ENCODE data around the gene HCCS. TPM values are rescaled to one million over a fixed set of nuclear protein-coding genes. Genes with fewer than 3 reads are reported as not detected.

HCCS gene
- total and polyA plus RNA-seq, 2 donors, result 15.3 to 15.7 TPM

DNA sequence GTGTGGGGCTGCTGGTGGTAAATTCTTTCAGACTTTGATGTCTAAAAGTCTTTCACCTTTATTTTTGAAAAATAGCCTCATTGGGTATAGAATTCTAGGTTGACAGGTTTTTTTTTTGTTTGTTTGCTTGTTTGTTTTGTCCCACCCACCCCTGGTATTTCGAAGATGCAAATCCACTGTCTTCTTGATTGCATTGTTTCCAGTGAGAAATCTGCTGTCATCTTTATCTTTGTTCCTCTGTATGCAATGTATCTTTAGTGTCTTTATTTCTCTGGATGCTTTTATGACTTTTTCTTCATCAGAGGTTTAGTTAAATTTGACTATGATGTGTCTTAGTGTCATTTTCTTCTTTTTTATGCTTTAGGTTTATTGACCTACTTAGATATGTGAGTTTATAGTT, 21.3 kb upstream of the HCCS start:
- Histone ChIP-seq H3K4me1 (ENCODE audit: control insufficient read depth in 2 of 2, insufficient read depth in 2 of 2, low read length in 2 of 2) (no peaks in the 10 kb centered on the region), H3K27ac (ENCODE audit: low read depth in 1 of 2, low read length in 1 of 2) (no peak overlapping the region), H3K27me3 (ENCODE audit: control insufficient read depth in 2 of 2, insufficient read depth in 1 of 2, low read length in 1 of 2) (no peaks in the 10 kb centered on the region), H3K9me3 (ENCODE audit: control insufficient read depth in 2 of 2, insufficient read depth in 1 of 2, low read length in 1 of 2) (no peaks in the 10 kb centered on the region), H3K36me3 (ENCODE audit: control insufficient read depth in 2 of 2, insufficient read depth in 2 of 2, low read length in 1 of 2) (no peaks in the 10 kb centered on the region), H3K4me3 (ENCODE audit: low read length in 2 of 2) (no peak overlapping the region)
- no peak for DNase-seq (ENCODE audit: low read depth in 6 of 9, low spot score in 9 of 9)
- WGBS, result 89% methylated on average over 1 of the region's 1 CpG

DNA sequence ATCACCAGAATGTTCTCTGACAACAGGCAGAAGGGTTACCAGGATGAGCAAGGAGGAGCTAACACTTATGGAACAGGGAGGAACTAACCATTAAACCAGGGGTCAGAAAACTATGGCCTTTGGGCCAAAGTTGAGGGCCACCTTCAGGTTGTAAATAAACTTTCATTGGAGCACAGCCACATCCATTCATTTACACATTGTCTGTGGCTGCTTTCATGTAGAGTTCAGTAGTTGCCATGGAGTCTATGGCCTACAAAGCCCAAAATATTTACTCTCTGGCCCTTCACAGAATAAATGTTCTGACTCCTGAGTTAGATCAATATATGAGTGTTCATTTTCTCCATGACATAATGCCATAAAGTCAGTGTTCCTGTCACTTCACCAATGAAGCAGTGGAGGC, 13.2 kb upstream of the HCCS start:
- H3K4me3 ChIP-seq (ENCODE audit: low read length in 2 of 2), result no peak overlapping the region
- H3K4me1 ChIP-seq (ENCODE audit: control insufficient read depth in 2 of 2, insufficient read depth in 2 of 2, low read length in 2 of 2), result no peaks in the 10 kb centered on the region
- no peaks in the 10 kb centered on the region for H3K27me3 ChIP-seq (ENCODE audit: control insufficient read depth in 2 of 2, insufficient read depth in 1 of 2, low read length in 1 of 2)
- H3K36me3 ChIP-seq (ENCODE audit: control insufficient read depth in 2 of 2, insufficient read depth in 2 of 2, low read length in 1 of 2), result no peaks in the 10 kb centered on the region
- H3K27ac ChIP-seq (ENCODE audit: low read depth in 1 of 2, low read length in 1 of 2), result no peak overlapping the region
- H3K9me3 ChIP-seq (ENCODE audit: control insufficient read depth in 2 of 2, insufficient read depth in 1 of 2, low read length in 1 of 2), result no peaks in the 10 kb centered on the region
- no peak for DNase-seq (ENCODE audit: low read depth in 6 of 9, low spot score in 9 of 9)

DNA sequence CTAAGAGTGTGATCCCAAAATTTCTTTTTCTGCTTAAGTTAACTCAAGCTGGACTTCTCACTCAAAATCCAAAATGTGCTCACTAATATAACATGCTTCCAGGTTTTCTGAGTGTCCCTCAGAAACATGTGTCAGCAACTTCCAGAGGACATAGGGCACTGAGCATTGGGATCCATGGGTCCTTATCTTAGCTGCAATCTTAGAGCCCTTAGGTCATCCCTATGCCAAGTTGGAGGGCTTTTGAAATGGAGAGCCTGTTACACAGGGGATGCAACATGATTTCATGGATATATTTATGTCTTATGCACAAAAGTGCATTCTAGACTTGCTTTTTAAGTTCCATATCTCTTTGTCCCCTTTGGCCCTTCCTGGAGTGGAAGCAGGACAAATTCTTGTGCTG, 11.7 kb upstream of the HCCS start:
- no peaks in the 10 kb centered on the region for H3K27me3 ChIP-seq (ENCODE audit: control insufficient read depth in 2 of 2, insufficient read depth in 1 of 2, low read length in 1 of 2)
- no peak for DNase-seq (ENCODE audit: low read depth in 6 of 9, low spot score in 9 of 9)
- no peaks in the 10 kb centered on the region for H3K36me3 ChIP-seq (ENCODE audit: control insufficient read depth in 2 of 2, insufficient read depth in 2 of 2, low read length in 1 of 2)
- no peak overlapping the region for H3K27ac ChIP-seq (ENCODE audit: low read depth in 1 of 2, low read length in 1 of 2)
- no peak overlapping the region for H3K4me3 ChIP-seq (ENCODE audit: low read length in 2 of 2)
- H3K9me3 ChIP-seq (ENCODE audit: control insufficient read depth in 2 of 2, insufficient read depth in 1 of 2, low read length in 1 of 2), result no peaks in the 10 kb centered on the region
- H3K4me1 ChIP-seq (ENCODE audit: control insufficient read depth in 2 of 2, insufficient read depth in 2 of 2, low read length in 2 of 2), result no peaks in the 10 kb centered on the region

DNA sequence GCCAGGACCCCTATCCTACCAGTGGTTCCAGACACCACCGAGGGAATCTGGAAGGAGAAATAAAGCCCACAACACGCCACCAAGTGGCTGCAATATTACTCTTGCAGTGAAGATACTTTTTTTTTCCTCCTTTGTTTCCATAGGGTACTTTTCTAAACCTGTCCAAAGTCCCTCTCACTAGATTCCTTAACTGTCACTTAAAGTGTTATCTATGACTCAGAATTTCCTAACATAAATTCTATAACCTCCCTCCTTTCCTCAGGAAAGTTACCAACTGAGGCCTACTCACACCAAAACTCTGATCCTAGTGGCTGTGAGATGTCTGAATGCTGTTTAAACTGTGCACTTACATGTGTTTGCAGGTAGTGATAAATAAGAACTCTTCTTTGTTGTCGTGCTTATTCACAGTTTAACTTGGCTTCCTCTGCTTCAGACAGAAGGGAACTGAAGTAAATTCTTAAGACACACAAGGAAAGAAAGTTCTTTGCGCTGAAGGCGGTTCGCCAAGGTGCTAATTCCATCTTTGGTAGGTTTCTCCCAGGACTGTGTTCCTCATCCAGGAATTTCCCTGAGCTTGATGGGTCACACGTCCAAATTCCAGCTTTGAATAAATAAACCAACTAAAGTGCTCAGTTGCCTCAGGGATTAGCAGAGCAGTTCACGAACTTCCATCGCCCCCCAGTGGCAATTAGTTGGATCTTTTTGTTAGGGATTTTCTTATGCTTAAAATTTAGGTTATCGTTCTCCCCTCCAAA, 10.7 kb upstream of the HCCS start:
- Histone ChIP-seq H3K27me3 (ENCODE audit: control insufficient read depth in 2 of 2, insufficient read depth in 1 of 2, low read length in 1 of 2) (no peaks in the 10 kb centered on the region), H3K36me3 (ENCODE audit: control insufficient read depth in 2 of 2, insufficient read depth in 2 of 2, low read length in 1 of 2) (no peaks in the 10 kb centered on the region), H3K4me1 (ENCODE audit: control insufficient read depth in 2 of 2, insufficient read depth in 2 of 2, low read length in 2 of 2) (no peaks in the 10 kb centered on the region), H3K4me3 (ENCODE audit: low read length in 2 of 2) (no peak overlapping the region), H3K27ac (ENCODE audit: low read depth in 1 of 2, low read length in 1 of 2) (no peak overlapping the region), H3K9me3 (ENCODE audit: control insufficient read depth in 2 of 2, insufficient read depth in 1 of 2, low read length in 1 of 2) (no peaks in the 10 kb centered on the region)
- no peak for DNase-seq (ENCODE audit: low read depth in 6 of 9, low spot score in 9 of 9)
- WGBS, result 94% methylated on average over 10 of the region's 10 CpGs

DNA sequence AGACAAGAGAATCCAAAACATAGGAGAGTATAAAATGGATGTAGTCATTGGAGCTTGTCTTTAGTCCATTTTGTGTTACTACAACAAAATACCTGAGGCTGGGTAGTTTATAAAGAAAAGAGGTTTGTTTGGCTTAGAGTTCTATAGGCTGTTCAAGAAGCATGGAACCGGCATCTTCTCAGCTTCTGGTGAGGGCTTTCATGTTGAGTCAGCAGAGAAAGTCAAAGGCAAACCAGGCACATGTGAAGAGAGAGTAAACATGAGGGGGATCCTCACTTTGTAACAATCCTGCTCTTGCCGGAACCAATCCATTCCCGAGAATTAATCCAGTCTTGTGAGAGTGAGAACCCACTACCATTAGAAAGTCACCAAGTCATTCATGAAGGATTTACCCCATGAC, 8.1 kb upstream of the HCCS start:
- DNase-seq (ENCODE audit: low read depth in 6 of 9, low spot score in 9 of 9), result no peak
- Histone ChIP-seq H3K4me3 (ENCODE audit: low read length in 2 of 2) (no peak overlapping the region), H3K27me3 (ENCODE audit: control insufficient read depth in 2 of 2, insufficient read depth in 1 of 2, low read length in 1 of 2) (no peaks in the 10 kb centered on the region), H3K9me3 (ENCODE audit: control insufficient read depth in 2 of 2, insufficient read depth in 1 of 2, low read length in 1 of 2) (no peaks in the 10 kb centered on the region), H3K27ac (ENCODE audit: low read depth in 1 of 2, low read length in 1 of 2) (no peak overlapping the region), H3K36me3 (ENCODE audit: control insufficient read depth in 2 of 2, insufficient read depth in 2 of 2, low read length in 1 of 2) (no peaks in the 10 kb centered on the region), H3K4me1 (ENCODE audit: control insufficient read depth in 2 of 2, insufficient read depth in 2 of 2, low read length in 2 of 2) (no peaks in the 10 kb centered on the region)
- WGBS, result 95% methylated on average over 3 of the region's 3 CpGs

DNA sequence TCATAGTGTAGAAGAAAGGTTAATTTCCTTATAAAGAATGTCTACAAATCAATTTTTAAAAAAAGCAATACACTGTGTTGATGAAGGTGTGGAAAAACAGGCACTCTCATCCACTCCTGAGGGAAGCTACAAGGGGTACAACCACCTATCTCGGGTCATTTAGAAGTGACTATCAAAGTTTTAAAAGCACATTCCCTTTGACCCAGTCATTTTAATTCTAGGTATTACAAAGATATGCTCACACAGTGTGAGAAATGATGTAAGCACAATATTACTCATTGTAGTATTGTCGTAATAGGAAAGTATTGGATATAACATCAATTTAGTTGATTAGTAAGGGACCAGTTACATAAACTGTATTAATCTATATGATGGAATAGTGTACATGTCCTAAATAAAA, 7.4 kb upstream of the HCCS start:
- Histone ChIP-seq H3K36me3 (ENCODE audit: control insufficient read depth in 2 of 2, insufficient read depth in 2 of 2, low read length in 1 of 2) (no peaks in the 10 kb centered on the region), H3K27ac (ENCODE audit: low read depth in 1 of 2, low read length in 1 of 2) (no peak overlapping the region), H3K4me3 (ENCODE audit: low read length in 2 of 2) (no peak overlapping the region), H3K27me3 (ENCODE audit: control insufficient read depth in 2 of 2, insufficient read depth in 1 of 2, low read length in 1 of 2) (no peaks in the 10 kb centered on the region), H3K4me1 (ENCODE audit: control insufficient read depth in 2 of 2, insufficient read depth in 2 of 2, low read length in 2 of 2) (no peaks in the 10 kb centered on the region), H3K9me3 (ENCODE audit: control insufficient read depth in 2 of 2, insufficient read depth in 1 of 2, low read length in 1 of 2) (no peaks in the 10 kb centered on the region)
- DNase-seq (ENCODE audit: low read depth in 6 of 9, low spot score in 9 of 9), result no peak
- WGBS, result 94% methylated on average over 2 of the region's 2 CpGs

DNA sequence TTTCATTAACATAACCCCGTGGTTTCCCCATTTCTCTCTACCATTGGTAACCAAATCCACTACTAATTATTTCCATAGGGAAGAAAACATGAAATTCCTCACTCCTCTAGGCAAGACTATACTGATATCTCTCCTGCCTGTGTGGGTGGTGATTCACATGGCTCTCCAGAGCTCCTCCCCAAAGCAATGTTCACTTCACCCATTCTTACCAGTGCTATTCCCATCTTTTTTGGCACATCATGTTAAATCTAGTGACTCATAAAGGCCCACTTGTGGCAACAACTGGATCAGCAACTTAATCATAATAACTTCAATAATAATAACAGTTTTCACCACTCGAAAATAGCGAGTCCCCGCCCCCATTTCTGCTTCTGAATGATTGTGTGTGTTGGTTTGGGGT, 6.1 kb upstream of the HCCS start:
- WGBS, result 99% methylated on average over 4 of the region's 4 CpGs
- H3K27ac ChIP-seq (ENCODE audit: low read depth in 1 of 2, low read length in 1 of 2), result no peak overlapping the region

DNA sequence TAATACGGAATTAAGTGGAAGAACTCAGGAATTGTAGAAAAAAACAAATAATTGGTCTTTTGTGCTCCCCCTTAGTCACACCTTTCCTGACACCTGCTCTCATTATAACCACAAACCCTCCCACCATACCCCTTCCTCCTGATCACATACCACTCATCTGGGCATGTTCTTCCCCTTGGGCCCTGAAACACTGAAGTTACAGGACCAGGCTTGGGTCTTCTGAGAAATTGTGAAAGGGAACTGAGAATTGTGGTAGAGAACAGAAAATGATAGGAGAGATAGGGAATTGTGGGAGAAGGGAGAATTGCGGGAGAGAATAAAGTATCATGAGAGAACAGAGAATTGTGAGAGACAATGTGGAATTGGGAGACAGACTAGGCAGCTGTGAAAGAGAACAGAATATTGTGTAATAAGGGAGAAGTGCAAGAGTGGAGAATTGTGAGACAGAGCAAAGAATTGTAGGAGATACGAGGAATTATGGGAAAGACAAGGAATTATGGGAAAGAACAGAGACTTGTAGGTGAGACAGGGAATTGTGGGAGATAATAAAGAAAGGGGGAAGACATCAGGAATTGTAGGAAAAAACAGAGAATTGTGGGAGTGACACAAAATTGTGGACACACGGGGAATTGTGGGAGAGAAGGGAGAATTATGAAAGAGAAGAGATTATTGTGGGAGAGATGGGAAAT, 2.7 kb upstream of the HCCS start:
- Histone ChIP-seq H3K27me3 (ENCODE audit: control insufficient read depth in 2 of 2, insufficient read depth in 1 of 2, low read length in 1 of 2) (no peaks in the 10 kb centered on the region), H3K36me3 (ENCODE audit: control insufficient read depth in 2 of 2, insufficient read depth in 2 of 2, low read length in 1 of 2) (no peaks in the 10 kb centered on the region), H3K27ac (ENCODE audit: low read depth in 1 of 2, low read length in 1 of 2) (no peak overlapping the region), H3K9me3 (ENCODE audit: control insufficient read depth in 2 of 2, insufficient read depth in 1 of 2, low read length in 1 of 2) (peaks cover 0 to 2% of the 10 kb centered on the region in 2 donors), H3K4me3 (ENCODE audit: low read length in 2 of 2) (no peak overlapping the region), H3K4me1 (ENCODE audit: control insufficient read depth in 2 of 2, insufficient read depth in 2 of 2, low read length in 2 of 2) (peaks cover 0 to 5% of the 10 kb centered on the region in 2 donors)
- DNase-seq (ENCODE audit: low read depth in 6 of 9, low spot score in 9 of 9), result no peak
- 95% methylated on average over 4 of the region's 4 CpGs for WGBS

More for the DNA sequence above, 6.1 kb upstream of the HCCS start:
- Histone ChIP-seq H3K4me3 (ENCODE audit: low read length in 2 of 2) (no peak overlapping the region), H3K36me3 (ENCODE audit: control insufficient read depth in 2 of 2, insufficient read depth in 2 of 2, low read length in 1 of 2) (no peaks in the 10 kb centered on the region), H3K9me3 (ENCODE audit: control insufficient read depth in 2 of 2, insufficient read depth in 1 of 2, low read length in 1 of 2) (no peaks in the 10 kb centered on the region), H3K27me3 (ENCODE audit: control insufficient read depth in 2 of 2, insufficient read depth in 1 of 2, low read length in 1 of 2) (no peaks in the 10 kb centered on the region), H3K4me1 (ENCODE audit: control insufficient read depth in 2 of 2, insufficient read depth in 2 of 2, low read length in 2 of 2) (no peaks in the 10 kb centered on the region)
- DNase-seq (ENCODE audit: low read depth in 6 of 9, low spot score in 9 of 9), result no peak

DNA sequence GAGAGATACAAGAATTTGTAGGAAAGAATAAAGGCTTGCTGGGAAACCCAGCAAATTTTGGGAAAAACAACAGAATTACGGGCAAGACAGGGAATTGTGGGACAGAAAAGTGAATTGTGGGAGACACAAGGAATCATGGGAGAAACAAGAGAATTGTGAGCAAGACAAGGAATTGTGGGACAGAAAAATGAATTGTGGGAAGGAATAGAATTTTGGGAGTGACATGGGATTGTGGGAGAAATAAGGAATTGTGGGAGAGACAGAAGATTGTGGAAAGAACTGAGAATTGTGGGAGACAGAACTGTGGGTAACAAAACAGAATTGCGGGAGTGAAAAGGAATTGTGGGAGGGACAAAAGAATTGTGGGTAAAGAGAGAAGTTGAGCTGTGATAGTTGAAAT, 1.2 kb upstream of the HCCS start:
- DNase-seq (ENCODE audit: low read depth in 6 of 9, low spot score in 9 of 9), result no peak
- H3K4me1 ChIP-seq (ENCODE audit: control insufficient read depth in 2 of 2, insufficient read depth in 2 of 2, low read length in 2 of 2), result peaks cover 0 to 5% of the 10 kb centered on the region in 2 donors
- H3K4me3 ChIP-seq (ENCODE audit: low read length in 2 of 2), result no peak overlapping the region
- peaks cover 3 to 8% of the 10 kb centered on the region in 2 donors for H3K36me3 ChIP-seq (ENCODE audit: control insufficient read depth in 2 of 2, insufficient read depth in 2 of 2, low read length in 1 of 2)
- no peaks in the 10 kb centered on the region for H3K27me3 ChIP-seq (ENCODE audit: control insufficient read depth in 2 of 2, insufficient read depth in 1 of 2, low read length in 1 of 2)
- peaks cover 0 to 2% of the 10 kb centered on the region in 2 donors for H3K9me3 ChIP-seq (ENCODE audit: control insufficient read depth in 2 of 2, insufficient read depth in 1 of 2, low read length in 1 of 2)
- WGBS, result 92% methylated on average over 2 of the region's 2 CpGs
- no peak overlapping the region for H3K27ac ChIP-seq (ENCODE audit: low read depth in 1 of 2, low read length in 1 of 2)
